Iris pigment epithelial cell (primary cell): ENCODE results near the gene PKP2.

Experiments
- DNase-seq: peaks from one replicate; pipeline ENCODE4 v3.0.0-alpha.2; 2011; ENCODE audit warnings: low read depth

The PKP2 gene

DNA sequence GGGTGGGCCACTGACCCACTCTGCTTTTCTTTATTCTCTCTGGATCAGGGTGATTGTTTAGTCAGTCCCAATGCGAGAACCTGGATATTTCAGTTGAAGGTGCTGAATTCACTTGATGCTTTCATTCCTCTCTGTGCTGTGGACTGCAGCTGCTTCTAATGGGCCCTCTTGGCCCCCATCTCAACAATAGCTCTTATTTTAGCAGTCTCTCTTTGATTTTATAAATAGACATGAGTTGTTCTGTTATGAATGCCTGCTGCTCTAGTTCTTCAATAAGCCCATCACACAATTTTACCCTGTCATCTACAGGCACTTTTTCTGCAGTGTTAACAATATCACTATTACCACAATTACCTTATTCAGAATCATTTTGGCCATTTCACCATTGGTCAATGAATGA is 86.7 kb downstream of the PKP2 start:
- no peak for DNase-seq

DNA sequence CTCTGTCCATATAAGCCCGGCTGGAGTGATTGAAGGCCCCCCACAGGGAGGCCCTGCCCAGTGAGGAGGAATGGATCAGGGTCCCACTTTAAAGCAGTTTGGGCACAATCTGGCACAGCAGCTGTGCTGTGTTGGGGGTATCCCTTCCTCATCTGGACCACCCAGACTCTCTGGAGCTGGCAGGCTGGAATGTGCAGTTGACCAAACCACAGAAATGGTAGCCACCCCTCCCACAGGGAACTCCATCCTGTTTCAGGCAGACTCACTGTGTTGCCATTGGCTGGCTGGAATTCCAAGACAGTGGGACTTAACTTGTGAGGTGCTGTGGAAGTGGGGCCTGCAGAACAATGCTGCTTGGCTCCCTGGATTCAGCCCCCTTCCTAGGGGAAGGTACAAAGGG is 87.4 kb downstream of the PKP2 start:
- DNase-seq, result no peak

DNA sequence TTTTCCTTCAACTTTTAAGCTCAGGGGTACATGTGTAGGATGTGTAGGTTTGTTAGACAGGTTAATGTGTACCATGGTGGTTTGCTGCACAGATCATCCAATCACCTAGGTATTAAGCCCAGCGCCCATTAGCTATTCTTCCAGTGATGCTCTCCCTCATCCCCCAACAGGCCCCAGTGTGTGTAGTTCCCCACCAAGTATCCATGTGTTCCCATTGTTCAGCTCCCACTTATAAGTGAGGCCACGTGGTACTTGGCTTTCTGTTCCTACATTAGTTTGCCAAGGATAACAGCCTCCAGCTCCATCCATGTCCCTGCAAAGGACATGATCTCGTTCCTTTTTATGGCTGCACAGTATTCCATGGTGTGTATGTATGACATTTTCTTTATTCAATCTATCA is 92.3 kb downstream of the PKP2 start:
- no peak for DNase-seq

DNA sequence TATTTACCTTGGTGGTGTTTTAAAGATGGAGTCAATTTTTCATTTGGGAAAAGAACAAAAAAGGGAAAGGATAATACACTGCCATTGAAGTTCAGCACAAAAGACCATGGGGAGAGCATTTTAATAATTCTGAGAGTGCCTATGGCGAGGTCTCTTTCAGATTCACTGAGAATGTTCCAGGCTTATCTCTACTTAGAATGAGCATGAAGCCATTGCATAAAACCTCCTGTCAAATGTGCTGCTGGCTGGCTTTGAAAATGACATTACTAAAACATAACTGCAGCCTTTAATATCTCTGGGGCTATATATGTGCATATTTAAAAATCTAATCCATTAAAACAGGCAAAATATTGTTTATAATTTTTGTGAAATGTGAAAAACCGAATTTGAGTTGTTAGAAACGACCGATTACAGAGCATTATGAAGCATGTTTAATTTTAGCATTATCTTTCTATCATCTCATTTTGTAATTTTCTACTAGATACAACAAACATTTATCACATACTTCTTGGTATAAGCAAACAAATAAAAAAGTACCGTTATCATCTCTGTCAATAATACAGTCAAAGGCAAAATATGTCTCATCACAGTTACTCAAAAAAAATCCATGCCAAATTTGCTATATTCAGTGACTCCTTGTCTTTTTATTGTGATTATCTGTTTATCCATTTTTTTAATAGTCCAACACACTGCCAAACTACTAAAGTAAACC is 95.2 kb downstream of the PKP2 start:
- DNase-seq, result no peak

DNA sequence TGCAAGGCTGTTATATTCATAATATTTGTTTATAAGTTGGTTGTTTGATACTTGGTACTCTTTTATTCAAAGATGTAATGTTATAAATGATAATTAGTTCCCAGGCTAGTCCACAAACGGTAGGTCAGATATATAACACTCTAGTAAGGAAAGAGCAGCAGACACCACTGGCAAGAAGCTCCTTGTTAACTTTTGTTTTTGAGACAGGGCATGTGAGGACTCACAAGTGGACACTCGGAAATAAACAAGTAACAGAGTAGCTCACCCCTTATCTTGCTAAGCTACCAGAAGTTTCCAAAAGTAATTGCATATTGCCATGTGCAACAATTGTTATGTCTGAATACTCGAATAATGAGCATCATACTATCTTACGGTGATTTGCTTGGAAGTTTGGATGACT is 102.3 kb downstream of the PKP2 start:
- no peak for DNase-seq

DNA sequence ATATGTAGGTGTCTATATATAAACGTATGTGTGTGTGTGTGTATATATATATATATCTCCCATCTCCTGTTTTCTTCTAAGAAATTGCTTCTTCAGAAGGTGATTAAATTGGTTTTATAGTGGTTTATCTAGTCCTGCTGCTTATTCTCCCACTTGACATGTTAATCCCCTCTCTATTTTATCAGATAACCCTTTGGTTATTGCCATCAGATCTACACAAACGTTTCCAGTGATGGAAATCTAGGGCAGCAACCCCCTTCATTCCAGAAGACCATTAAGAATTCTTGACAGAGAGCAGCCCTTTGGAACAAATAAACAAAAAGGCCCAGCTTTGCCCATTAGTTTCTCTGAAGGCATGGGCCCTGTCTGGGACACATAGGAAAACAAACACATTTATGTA is 106.7 kb downstream of the PKP2 start:
- DNase-seq, result no peak

DNA sequence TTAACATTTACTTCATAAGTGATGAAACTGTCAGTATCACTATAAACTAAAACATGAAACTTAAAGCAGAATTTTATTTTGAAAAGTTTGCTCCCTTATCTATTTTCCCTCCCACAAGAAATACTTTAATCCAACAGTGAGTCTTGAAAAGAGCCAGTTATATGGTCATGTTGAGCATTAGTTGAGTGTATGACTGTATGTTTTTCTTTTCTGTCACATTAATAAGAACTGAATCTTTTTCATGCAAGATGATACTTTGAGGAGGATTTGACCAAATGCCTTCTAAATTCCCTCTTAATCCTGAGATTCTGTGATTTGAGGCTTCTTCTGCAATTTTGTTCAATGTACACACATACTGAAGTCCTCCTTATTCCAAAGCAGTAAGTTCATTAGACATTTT is 107.1 kb downstream of the PKP2 start:
- no peak for DNase-seq

DNA sequence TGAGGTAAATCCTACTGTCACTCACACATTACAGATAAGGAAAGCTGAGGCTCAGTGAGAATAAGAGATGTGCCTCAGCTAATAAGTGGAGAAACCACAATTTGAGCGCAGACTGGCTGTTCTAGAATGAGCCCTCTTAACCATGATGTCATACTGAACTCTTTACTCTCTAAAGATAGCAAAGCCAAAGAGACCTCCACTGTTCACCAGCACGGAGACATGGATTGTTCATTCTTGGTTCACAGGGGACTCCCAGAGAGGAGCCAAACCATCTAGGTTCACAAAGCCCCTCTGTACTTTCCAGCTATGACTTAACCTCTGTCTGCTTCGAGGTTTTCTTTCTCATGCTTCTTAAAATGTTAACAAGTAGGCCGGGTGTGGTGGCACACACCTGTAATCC is 108.2 kb downstream of the PKP2 start:
- DNase-seq, result no peak

DNA sequence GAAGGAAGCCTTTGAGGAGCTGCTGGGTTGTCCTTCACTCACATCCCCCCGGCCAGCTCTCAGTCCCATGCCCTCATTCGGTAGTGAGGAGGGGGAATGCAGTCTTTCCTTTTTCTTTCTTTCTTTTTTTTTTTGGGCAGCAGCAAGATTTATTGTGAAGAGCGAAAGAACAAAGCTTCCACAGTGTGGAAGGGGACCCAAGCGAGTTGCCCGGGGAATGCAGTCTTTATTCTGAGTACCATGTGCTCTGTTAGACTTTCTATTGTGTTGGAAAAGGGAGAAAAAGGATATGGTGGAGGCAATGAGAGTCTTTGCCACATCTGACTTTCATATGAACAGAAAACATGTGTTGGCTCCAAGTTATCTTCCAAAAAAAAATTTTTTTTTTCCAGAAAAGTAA is 111.0 kb downstream of the PKP2 start:
- no peak for DNase-seq

DNA sequence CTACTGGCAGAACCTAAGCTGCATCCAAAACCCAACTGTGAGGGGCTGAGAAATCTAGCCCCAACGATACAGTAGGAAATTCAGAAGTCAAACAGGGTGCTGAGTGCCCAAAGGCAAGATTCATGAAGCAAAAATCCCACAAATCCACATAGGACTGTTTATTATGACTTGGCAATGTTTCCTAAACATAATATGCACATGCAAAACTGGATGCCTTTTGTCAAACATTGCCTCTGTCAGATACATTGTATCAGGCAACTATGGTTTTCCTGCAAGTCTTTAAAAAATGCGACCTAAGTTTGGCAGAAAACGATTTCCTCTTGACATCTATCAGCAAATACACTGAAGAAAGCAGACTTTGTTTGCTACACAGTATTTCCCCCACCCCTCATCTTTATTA is 113.5 kb downstream of the PKP2 start:
- DNase-seq, result no peak

DNA sequence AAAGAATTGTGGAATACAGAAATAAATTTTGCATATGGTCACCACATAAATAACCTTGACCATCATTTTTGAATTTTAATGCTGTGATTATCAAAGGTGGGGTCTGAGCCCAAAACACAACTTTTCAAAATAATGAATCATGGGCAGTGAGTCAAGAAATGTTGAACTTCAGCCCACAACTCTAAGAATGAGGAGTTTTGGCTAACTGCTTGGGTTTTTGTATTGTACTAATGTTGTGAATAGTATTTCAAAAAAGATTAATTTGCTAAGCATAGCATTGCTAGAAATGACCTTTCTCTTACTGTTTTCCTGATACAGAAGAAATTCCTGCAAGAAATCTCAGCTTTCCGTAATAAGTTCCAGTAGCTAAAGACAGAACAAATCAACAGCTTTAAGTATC is 116.5 kb downstream of the PKP2 start:
- peak; percentile 13 for DNase-seq

DNA sequence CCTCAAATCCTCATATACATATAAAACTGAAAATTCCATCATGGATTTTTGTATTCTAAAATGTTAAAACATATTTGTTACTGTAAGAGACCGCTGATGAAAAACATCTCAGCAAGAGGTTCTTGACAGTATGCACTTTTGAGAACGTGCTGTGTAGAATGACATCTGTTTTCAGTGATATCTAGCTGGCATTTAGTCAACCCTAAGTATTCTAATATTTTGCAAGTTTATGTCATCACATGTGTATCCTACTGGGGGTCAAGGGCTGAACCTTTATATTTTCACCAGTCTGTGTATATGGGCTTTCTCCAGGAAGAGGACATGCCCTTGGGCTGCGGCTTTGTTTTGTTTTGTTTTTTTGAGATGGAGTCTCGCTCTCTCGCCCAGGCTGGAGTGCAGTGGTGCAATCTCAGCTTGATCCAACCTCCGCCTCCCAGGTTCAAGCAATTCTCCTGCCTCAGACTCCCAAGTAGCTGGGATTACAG is 118.8 kb downstream of the PKP2 start:
- peak; percentile 16 for DNase-seq

DNA sequence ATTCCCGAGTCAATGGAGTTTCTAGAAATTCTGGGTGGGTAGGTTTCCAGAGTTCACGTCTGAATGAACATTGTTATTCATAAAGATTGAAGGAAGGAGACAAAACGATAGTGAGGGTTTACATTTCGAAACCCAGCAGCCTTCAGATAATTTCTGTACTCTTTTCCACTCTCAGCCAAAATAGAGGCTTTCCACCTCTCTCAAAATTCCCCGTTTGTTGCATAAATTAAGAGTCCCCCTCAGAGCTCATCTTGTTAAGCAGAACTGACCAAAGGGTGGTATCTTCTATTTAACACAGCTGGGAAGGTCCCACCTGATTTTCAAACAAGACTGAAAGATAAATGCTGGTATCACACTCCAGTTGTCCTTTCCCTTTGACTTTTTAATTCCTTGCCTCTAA is 119.4 kb downstream of the PKP2 start:
- DNase-seq, result no peak

DNA sequence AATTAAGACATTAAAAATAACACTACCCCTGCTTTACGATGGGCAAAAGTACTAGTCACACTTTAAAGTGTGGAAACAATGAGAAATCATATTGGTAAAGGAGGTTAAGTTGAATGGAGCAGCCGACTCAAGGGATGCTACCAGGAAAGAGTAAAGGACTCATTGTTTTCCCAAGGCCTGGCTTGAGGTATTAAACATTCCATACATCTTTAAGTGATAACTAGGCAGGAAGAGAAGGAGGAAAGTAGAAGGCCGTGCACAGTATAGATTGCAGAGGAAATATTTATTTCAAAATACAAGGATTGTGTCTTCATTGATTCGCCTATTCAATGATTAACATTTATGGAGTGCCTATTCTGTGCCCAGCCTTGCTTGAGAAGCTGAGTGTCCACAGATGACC is 120.3 kb downstream of the PKP2 start:
- DNase-seq, result no peak

DNA sequence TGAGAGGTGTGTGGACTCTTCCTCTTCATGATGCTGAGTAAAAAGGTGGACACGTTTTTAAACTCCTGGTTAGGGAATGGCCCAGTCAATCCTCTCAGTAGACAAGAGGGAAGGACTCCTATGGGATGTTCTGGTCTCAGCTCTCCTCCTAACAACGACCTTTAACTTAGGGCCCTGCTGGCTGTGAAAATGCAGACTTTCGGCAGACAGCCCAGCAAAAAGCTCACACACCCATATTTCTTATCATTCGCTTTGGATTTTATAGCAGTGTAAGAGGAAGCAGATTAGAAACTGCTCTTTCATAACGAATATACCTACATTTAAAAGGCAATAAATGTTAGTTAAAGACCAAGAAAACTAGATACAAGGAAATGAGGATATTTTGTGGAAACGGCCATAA is 122.9 kb downstream of the PKP2 start:
- DNase-seq, result no peak

DNA sequence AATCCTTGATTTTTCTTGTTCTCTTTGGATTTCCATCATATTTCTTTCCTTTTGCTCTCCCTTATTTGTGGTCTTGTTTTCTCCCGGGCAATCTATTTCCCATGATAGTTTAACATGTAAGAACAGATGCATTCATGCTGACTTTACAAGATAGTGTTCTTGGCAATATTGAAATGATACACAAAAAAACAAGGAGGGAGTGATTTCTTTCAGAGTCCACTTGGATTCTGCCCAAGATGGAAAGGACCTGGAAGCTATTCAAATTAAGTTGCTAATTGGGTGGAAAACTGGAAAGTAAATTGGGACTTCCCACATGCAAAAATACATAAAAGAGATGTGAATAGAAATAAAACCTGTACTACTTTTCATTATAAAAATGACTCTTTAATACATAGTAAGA is 126.4 kb downstream of the PKP2 start:
- DNase-seq, result no peak

DNA sequence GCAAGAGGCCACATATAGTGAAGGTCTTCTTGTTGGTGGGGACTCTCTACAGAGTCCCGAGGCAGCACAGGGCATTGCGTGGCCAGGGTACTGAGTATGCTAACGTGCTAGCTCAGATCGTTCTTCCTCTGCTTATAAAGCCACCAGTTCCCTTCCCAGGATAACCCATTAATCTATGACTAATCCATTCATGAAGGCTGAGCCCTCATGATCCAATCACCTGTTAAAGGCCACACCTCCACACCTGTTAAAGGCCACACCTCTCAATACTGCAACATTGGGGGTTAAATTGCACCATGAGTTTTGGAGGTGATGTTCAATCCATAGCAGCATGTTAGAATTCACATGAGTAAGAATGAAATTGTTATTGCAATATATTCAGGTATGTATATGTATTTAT is 128.1 kb downstream of the PKP2 start:
- DNase-seq, result no peak

DNA sequence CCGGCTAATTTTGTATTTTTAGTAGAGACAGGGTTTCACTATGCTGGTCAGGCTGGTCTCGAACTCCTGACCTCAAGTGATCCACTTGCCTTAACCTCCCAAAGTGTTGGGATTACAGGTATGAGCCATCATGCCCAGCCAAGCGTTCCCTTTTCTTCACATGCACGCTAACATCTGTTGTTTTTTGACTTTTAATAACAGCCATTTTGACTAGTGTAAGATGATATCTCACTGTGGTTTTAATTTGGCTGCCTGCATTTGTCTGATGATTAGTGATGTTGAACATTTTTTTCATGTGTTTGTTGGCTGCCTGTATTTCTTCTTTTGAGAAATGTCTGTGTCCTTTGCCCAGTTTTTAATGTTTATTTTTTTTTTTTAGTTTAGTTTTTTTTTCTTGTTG is 130.7 kb downstream of the PKP2 start:
- DNase-seq, result peak; percentile 28

DNA sequence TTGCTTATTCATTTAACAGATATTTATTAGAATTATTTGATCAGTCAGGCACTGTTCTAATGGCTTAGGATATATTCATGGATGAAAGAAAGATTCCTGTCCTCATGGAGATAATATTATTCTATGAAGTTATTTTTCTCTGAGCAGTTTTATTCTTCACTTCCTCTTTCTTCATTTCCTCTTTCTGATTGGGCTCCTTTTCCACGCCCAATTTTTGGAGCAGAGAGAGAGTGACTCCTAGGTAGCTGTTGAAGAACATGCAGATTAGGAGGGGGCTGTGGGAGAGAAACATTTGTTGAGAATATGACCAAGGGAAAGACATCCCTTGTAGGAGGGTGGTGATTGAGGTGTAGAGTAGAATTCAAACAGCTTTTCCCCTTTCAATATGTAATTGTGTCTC is 134.9 kb downstream of the PKP2 start:
- no peak for DNase-seq

DNA sequence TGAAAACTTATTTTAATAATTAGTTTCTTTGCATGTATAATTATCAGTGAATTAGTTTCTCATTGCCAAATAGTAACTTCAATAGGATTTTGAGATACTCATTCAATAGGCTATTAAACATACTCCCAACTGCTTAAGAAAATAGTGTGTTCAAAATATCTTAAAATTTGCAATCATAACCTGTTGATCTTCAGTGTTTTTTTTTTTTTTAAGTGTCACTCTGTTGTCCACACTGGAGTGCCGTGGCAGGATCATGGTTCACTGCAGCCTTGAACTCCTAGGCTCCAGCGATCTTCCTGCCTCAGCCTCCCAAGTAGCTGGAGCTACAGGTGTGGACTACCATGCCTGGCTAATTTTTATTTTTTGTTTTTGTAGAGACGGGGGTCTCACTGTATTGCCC is 139.4 kb downstream of the PKP2 start:
- DNase-seq, result no peak

DNA sequence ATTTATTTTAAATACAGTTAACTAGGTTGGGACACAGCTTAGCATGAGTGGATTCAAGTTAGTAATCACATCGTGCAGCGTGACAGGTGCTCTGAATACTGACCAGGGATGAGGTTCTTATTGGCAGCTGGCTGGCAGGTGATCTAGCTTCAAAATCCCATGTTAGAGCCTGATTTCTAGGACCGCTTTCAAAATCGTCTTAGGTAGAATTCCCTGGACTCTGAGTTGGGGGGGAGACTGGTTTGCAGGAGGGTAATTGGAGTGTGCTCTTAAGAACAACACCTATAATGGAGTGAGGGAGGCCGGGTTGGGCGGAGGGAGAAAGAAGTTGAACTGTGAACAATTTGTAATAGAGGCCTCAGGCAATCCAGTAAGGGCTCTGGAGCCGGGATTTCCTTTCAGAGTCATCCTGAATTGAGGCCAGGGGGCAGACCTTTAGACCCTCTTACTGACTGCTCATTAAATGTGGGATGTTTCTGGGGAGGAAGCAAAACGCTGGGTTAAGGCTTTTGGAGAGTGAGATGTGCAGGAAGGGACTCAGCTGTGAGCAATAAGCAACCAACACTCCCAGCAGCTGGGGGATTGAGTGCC is 140.0 kb downstream of the PKP2 start:
- DNase-seq, result peak; percentile 9

DNA sequence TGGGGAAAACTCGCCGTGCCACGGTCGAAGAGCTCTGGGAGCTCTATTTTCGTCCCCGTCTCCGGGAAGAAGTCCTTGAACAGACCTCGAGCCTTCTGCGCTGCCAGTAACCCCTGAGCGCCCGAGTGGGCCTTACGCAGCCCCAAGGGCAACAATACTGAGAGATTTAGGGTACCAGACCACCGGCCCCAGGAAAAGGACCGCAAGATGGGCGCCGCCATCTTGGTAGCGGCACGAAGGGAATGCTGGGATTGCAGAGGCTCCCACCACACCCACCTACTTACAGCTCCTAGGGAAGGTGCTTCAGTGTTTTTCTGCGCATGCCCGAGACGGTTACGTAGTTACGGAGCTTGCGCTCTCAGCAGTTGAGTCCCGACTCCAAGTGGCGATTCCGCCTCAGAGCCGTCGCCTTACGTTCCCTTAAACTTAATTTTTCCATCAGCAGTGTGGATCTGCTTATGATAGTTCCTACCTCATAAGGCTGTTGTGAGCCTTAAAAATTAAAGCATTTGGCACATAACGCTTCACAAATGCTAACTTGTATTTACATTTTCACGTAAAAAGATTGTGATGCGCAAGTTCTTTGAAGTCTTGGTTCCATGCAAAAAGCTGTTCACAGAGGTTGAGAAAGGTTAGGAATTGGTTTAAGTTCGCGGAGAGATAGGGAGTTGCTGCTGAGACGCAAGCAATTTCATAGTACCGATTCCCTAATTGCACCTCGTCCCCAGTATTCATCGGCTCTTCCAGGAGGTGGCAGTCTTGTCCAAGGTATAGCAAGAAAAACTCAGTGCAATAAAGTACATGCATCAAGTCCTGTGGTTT is 140.7 kb downstream of the PKP2 start, which contains the start of gene YARS2:
Gene YARS2, minus strand, starts transcription at position 244 of the 822 bp plus-strand sequence. Its CDS starts 23 bp downstream, at position 221.
- DNase-seq, result peak; percentile 99

DNA sequence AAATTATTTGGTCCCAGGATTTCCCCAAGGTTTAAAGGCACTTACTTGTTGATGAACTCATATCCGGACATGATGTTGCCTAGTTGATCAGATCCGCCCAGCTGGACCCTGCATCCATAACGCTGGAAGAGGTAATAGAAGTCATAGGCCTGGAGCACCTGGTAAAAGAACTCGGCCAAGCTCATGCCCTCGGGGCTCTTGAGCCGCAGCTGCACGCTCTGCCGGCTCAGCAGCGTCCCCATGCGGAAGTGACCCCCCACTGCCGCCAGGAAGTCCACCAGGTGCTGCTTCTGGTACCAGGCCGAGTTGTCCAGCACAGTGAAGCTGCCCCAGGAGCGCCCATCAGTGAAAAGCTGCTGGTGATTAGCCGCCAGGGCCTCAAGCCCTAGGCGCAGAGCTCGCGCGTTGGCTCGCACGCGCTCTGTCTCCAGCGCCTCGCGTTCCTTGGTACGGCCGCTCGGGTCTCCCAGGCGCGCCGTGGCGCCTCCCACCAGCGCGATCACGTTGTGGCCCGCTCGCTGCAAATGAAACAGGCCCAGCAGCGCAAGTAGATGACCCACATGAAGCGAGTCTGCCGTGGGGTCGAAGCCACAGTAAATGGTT is 141.4 kb downstream of the PKP2 start:
- DNase-seq, result peak; percentile 87
